Measurements from ENCODE around the gene DCST2.

The DCST2 gene

GRCh38 chr1:155006601-155007101, 26.9 kb downstream of the DCST2 start:
- Histone ChIP-seq H3K36me3 (peaks cover 17% of the 10 kb centered on the region), H3K27me3 (ENCODE audit: insufficient read depth, low read depth, severe bottlenecking) (no peaks in the 10 kb centered on the region), H3K4me3 (ENCODE audit: low read depth, low read length) (no peak overlapping the region), H3K27ac (no peak overlapping the region), H3K9me3 (ENCODE audit: severe bottlenecking) (no peaks in the 10 kb centered on the region)
- TF ChIP-seq, protein P1, sequence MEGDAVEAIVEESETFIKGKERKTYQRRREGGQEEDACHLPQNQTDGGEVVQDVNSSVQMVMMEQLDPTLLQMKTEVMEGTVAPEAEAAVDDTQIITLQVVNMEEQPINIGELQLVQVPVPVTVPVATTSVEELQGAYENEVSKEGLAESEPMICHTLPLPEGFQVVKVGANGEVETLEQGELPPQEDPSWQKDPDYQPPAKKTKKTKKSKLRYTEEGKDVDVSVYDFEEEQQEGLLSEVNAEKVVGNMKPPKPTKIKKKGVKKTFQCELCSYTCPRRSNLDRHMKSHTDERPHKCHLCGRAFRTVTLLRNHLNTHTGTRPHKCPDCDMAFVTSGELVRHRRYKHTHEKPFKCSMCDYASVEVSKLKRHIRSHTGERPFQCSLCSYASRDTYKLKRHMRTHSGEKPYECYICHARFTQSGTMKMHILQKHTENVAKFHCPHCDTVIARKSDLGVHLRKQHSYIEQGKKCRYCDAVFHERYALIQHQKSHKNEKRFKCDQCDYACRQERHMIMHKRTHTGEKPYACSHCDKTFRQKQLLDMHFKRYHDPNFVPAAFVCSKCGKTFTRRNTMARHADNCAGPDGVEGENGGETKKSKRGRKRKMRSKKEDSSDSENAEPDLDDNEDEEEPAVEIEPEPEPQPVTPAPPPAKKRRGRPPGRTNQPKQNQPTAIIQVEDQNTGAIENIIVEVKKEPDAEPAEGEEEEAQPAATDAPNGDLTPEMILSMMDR (IDR thresholded peaks at IDR 0.05; ENCODE audit: low read depth, low read length) = no peak
- peak; percentile 51 for DNase-seq

DNA sequence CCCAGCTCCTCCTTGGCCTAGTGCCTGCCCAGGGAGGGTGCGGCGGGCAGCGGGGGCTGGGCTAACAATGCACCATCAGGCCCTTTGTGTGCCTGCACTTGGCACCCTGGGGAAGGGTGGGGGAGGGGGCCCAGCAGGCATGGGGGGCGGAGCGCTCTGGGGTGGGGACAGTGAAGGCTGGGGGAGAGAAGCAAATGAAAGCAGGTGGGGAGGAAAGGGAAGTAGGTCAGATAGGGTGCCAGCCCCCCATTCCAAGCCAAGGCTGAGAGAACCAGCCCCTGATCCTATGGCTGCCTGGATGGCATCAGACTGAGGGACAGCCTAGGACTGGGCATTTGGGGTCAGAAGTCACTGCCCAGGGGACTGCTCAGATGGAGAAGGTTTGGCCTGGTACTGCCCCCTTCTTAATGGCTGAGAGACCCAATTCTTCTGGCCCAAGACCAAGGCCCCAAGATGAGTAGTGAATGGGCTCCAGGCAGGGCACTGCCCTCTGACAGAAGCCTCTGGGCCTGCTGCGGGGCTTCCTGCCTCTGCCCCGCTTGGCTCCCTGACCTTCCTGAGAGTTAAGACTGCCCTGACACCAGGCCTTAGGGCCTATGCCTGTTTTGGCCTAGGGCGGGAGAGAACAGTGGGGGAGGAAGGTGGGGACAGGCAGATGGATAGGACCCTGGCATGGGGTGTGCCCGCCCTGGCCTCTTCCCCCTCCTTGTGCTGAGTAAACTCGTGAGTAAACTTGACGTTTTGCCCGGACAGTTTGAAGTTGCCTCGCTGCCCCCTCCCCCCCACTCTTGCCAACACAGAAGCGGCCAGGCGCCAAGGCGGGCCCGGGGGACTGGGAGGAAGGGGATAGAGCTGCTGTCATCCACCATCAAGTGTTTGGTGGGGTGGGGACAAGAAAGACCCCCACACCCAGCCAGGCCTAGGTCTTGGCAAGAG, 28.2 kb downstream of the DCST2 start:
- H3K36me3 ChIP-seq = peaks cover 17% of the 10 kb centered on the region
- no peaks in the 10 kb centered on the region for H3K27me3 ChIP-seq (ENCODE audit: insufficient read depth, low read depth, severe bottlenecking)
- no peaks in the 10 kb centered on the region for H3K9me3 ChIP-seq (ENCODE audit: severe bottlenecking)
- TF ChIP-seq, protein P1 (IDR thresholded peaks at IDR 0.05; ENCODE audit: low read depth, low read length) = no peak
- H3K27ac ChIP-seq = peak overlapping the region; percentile 75
- no peak for DNase-seq
- no peak overlapping the region for H3K4me3 ChIP-seq (ENCODE audit: low read depth, low read length)

- Histone ChIP-seq H3K9me3 (ENCODE audit: severe bottlenecking) (no peaks in the 10 kb centered on the region), H3K4me3 (ENCODE audit: low read depth, low read length) (peak overlapping the region; percentile 73), H3K36me3 (peaks cover 17% of the 10 kb centered on the region), H3K27me3 (ENCODE audit: insufficient read depth, low read depth, severe bottlenecking) (no peaks in the 10 kb centered on the region), H3K27ac (peak overlapping the region; percentile 75)
- TF ChIP-seq, protein P1 (IDR thresholded peaks at IDR 0.05; ENCODE audit: low read depth, low read length) = no peak
- DNase-seq = peak; percentile 36
Measured at GRCh38 chr1:155004352-155005075, 29.1 kb downstream of the DCST2 start.

- Histone ChIP-seq H3K36me3 (peaks cover 17% of the 10 kb centered on the region), H3K9me3 (ENCODE audit: severe bottlenecking) (no peaks in the 10 kb centered on the region), H3K27me3 (ENCODE audit: insufficient read depth, low read depth, severe bottlenecking) (no peaks in the 10 kb centered on the region), H3K27ac (peak overlapping the region; percentile 75), H3K4me3 (ENCODE audit: low read depth, low read length) (peak overlapping the region; percentile 73)
- TF ChIP-seq, protein P1 (IDR thresholded peaks at IDR 0.05; ENCODE audit: low read depth, low read length) = no peak
- peak; percentile 92 for DNase-seq
Measured at GRCh38 chr1:155003766-155004351, 29.7 kb downstream of the DCST2 start.

DNA sequence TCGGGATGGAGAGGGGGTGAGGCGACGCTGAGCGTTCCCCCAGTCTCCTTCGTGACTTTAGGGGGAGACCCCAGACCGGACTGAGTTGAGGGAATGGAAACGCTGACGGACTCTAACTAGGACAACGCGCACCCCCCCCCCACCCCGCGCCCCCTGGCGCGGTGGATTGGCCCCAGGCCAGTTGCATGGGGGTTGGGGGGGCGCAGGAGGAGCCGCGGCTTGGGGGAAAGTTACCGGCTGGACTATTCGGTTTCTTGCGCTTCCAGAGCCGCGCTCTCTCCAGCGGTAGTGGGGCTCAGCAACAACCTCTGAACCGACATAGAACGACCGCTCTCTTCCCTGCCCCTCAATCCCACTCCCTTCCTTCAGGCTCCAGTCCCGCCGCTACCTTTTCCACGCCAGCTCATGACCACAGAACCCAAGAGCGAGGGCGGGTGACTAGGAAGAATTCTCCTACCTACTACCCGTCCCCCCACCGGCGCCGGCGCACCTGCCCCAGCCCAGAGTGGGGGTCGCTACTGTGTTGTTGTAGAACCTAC, 30.3 kb downstream of the DCST2 start:
- Histone ChIP-seq H3K27ac (peak overlapping the region; percentile 75), H3K9me3 (ENCODE audit: severe bottlenecking) (no peaks in the 10 kb centered on the region), H3K27me3 (ENCODE audit: insufficient read depth, low read depth, severe bottlenecking) (no peaks in the 10 kb centered on the region), H3K4me3 (ENCODE audit: low read depth, low read length) (peak overlapping the region; percentile 73), H3K36me3 (peaks cover 17% of the 10 kb centered on the region)
- TF ChIP-seq, protein P1 (IDR thresholded peaks at IDR 0.05; ENCODE audit: low read depth, low read length) = no peak
- peak; percentile 77 for DNase-seq

Measured in WERI-Rb-1 (cell line).